Activated CD4-positive, alpha-beta T cell treated with anti-CD3 and anti-CD28 coated beads, Interleukin-2, amount 10 ng/mL, durations not matched to agents 7 days and 5 days (primary cell): ENCODE results near the gene TAC3. TPM values are rescaled to one million over a fixed set of nuclear protein-coding genes. Genes with fewer than 3 reads are reported as not detected.
"Not testable (repeated sequence)": the region's sequence is repeated elsewhere in the genome, so short reads cannot be mapped to it uniquely, and the experiment has no call there.

ENCODE experiments used
- CTCF ChIA-PET: fragments of 350-600 bp; sonication (Branson Sonifier 250); formaldehyde crosslinking; loops from one replicate; lab custom pipeline; 2021; ENCODE audit warnings: antibody characterized with exemption; lab: Charles Lee
- POLR2A ChIA-PET: fragments of 350-600 bp; sonication (Branson Sonifier 250); formaldehyde crosslinking; loops from one replicate; lab custom pipeline; 2021; ENCODE audit warnings: antibody characterized with exemption; lab: Charles Lee
- DNase-seq: peaks from one replicate; pipeline ENCODE4 v3.0.0-alpha.2; 2020
- H3K27ac Mint-ChIP-seq: one replicate; pipeline ENCODE4 v1.8.0; 2021; ENCODE audit warnings: mild to moderate bottlenecking, moderate library complexity, mixed read lengths
- H3K27me3 Mint-ChIP-seq: one replicate; pipeline ENCODE4 v1.8.0; 2021; ENCODE audit warnings: mixed read lengths
- H3K36me3 Mint-ChIP-seq: one replicate; pipeline ENCODE4 v1.8.0; 2021; ENCODE audit warnings: low read depth, mixed read lengths
- H3K4me1 Mint-ChIP-seq: one replicate; pipeline ENCODE4 v1.8.0; 2021; ENCODE audit warnings: mixed read lengths
- H3K4me3 Mint-ChIP-seq: one replicate; pipeline ENCODE4 v1.8.0; 2021; ENCODE audit warnings: mild to moderate bottlenecking, moderate library complexity, mixed read lengths
- H3K9me3 Mint-ChIP-seq: one replicate; pipeline ENCODE4 v1.8.0; 2021; ENCODE audit warnings: mixed read lengths
- total RNA-seq, 2 experiments: library from RNA; stranded (reverse); gene quantifications; one replicate each; pipeline ENCODE4 v1.2.3, GENCODE V29; 2021

The TAC3 gene
- total RNA-seq, 2 experiments from 2014 or later = 0.25 TPM; not detected in 1

DNA sequence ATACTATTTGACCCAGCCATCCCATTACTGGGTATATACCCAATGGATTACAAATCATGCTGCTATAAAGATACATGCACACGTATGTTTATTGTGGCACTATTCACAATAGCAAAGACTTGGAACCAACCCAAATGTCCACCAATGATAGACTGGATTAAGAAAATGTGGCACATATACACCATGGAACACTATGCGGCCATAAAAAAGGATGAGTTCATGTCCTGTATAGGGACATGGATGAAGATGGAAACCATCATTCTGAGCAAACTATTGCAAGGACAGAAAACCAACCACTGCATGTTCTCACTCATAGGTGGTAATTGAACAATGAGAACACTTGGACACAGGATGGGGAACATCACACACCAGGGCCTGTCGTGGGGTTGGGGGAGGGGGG lies 42.1 kb downstream of the TAC3 start:
- H3K27ac Mint-ChIP-seq, CTCF ChIA-PET, H3K9me3 Mint-ChIP-seq, H3K36me3 Mint-ChIP-seq, H3K4me3 Mint-ChIP-seq, H3K4me1 Mint-ChIP-seq, DNase-seq, POLR2A ChIA-PET: not testable (repeated sequence)
- peaks cover 16% of the 10 kb centered on the region for H3K27me3 Mint-ChIP-seq

DNA sequence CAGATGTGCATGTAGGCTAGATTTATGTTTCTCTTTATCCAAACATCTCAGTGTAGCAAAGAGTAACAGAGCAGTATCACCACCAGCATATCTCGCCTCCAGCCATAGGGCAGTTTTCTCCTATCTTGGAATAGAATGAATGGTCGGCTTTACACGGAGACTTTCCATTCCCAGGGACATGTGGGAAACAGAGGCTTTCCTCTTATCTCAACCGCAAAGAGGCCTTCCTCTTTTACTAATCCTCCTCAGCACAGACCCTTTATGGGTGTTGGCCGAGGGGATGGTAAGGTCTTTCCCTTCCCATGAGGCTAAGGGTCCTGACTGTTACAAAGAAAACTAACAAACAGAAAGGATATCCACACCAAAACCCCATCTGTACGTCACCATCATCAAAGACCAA lies 47.4 kb downstream of the TAC3 start:
- H3K27me3 Mint-ChIP-seq = peaks cover 16% of the 10 kb centered on the region
- POLR2A ChIA-PET, H3K9me3 Mint-ChIP-seq, H3K4me1 Mint-ChIP-seq, H3K27ac Mint-ChIP-seq, H3K36me3 Mint-ChIP-seq, CTCF ChIA-PET, H3K4me3 Mint-ChIP-seq, DNase-seq: not testable (repeated sequence)

DNA sequence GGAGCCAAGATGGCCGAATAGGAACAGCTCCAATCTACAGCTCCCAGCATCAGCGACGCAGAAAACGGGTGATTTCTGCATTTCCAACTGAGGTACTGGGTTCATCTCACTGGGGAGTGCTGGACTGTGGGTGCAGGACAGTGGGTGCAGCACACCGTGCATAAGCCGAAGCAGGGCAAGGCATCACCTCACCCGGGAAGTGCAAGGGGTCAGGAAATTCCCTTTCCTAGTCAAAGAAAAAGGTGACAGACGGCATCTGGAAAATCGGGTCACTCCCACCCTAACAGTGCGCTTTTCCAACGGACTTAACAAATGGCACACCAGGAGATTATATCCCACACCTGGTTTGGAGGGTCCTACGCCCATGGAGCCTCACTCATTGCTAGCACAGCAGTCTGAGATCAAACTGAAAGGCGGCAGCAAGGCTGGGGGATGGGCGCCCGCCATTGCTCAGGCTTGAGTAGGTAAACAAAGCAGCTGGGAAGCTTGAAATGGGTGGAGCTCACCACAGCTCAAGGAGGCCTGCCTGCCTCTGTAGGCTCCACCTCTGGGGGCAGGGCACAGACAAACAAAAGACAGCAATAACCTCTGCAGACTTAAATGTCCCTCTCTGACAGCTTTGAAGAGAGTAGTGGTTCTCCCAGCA lies 50.2 kb downstream of the TAC3 start:
- POLR2A ChIA-PET, H3K9me3 Mint-ChIP-seq, H3K36me3 Mint-ChIP-seq, H3K27ac Mint-ChIP-seq, CTCF ChIA-PET, DNase-seq, H3K4me3 Mint-ChIP-seq, H3K4me1 Mint-ChIP-seq: not testable (repeated sequence)
- peaks cover 11% of the 10 kb centered on the region for H3K27me3 Mint-ChIP-seq

DNA sequence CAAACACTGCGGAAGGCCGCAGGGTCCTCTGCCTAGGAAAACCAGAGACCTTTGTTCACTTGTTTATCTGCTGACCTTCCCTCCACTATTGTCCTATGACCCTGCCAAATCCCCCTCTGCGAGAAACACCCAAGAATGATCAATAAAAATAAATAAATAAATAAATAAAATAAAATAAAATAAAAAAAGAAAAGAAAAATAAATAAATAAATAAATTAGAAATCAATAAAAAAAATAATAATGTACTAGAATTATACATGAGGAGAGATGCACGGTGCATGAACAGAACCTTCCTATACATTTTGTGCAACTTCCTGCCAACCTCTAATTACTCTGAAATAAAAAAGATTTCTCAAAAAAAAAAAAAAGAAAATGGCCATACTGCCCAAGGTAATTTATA lies 51.2 kb downstream of the TAC3 start:
- CTCF ChIA-PET, H3K27ac Mint-ChIP-seq, POLR2A ChIA-PET, H3K4me1 Mint-ChIP-seq, H3K36me3 Mint-ChIP-seq, H3K9me3 Mint-ChIP-seq, DNase-seq, H3K4me3 Mint-ChIP-seq: not testable (repeated sequence)
- peaks cover 10% of the 10 kb centered on the region for H3K27me3 Mint-ChIP-seq

DNA sequence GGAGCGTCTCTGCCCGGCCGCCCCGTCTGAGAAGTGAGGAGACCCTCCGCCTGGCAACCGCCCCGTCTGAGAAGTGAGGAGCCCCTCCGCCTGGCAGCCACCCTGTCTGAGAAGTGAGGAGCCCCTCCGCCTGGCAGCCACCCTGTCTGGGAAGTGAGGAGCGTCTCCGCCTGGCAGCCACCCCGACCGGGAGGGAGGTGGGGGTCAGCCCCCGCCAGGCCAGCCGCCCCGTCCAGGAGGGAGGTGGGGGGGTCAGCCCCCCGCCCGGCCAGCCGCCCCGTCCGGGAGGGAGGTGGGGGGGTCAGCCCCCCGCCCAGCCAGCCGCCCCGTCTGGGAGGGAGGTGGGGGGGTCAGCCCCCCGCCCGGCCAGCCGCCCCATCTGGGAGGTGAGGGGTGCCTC lies 52.8 kb downstream of the TAC3 start:
- H3K4me1 Mint-ChIP-seq, H3K4me3 Mint-ChIP-seq, POLR2A ChIA-PET, CTCF ChIA-PET, H3K27ac Mint-ChIP-seq, H3K9me3 Mint-ChIP-seq, DNase-seq, H3K36me3 Mint-ChIP-seq: not testable (repeated sequence)
- peaks cover 15% of the 10 kb centered on the region for H3K27me3 Mint-ChIP-seq

DNA sequence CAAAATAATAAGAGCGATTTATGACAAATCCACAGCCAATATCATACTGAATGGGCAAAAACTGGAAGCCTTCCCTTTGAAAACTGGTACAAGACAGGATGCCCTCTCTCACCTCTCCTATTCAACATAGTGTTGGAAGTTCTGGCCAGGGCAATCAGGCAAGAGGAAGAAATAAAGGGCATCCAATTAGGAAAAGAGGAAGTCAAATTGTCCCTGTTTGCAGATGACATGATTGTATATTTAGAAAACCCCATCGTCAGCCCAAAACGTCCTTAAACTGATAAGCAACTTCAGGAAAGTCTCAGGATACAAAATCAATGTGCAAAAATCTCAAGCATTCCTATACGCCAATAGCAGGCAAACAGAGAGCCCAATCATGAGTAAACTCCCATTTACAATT lies 54.1 kb downstream of the TAC3 start:
- CTCF ChIA-PET, POLR2A ChIA-PET, H3K4me3 Mint-ChIP-seq, H3K9me3 Mint-ChIP-seq, DNase-seq, H3K4me1 Mint-ChIP-seq, H3K27ac Mint-ChIP-seq, H3K36me3 Mint-ChIP-seq: not testable (repeated sequence)
- peaks cover 15% of the 10 kb centered on the region for H3K27me3 Mint-ChIP-seq

Other genes starting within 250 kb of the TAC3 start
- gene SDR9C7, start 82.1 kb downstream of the TAC3 start, total RNA-seq = not detected
- gene RDH16, start 58.9 kb downstream of the TAC3 start, total RNA-seq = under 1 TPM; 0.31 to 0.35 TPM
- gene ZBTB39, start 10.0 kb downstream of the TAC3 start, total RNA-seq = 1 to 10 TPM; 8.8 to 9.5 TPM
- 1 to 10 TPM; 1.4 to 2.9 TPM for gene MYO1A, start 33.6 kb upstream of the TAC3 start, total RNA-seq
- gene NEMP1, start 62.3 kb upstream of the TAC3 start, total RNA-seq = 10 to 100 TPM; 50.2 to 54.3 TPM
- gene NAB2, start 72.6 kb upstream of the TAC3 start, total RNA-seq = 1 to 10 TPM; 5.5 to 6.8 TPM
- gene STAT6, start 94.8 kb upstream of the TAC3 start, total RNA-seq = 100 to 1,000 TPM; 239 to 242 TPM
- gene LRP1, start 112.0 kb upstream of the TAC3 start, total RNA-seq = under 1 TPM; 0.94 TPM
- not detected for gene LRP1-AS, start 131.1 kb upstream of the TAC3 start, total RNA-seq
- gene NXPH4, start 200.3 kb upstream of the TAC3 start, total RNA-seq = under 1 TPM; 0.29 to 0.32 TPM
- 100 to 1,000 TPM; 137 to 141 TPM for gene SHMT2, start 213.2 kb upstream of the TAC3 start, total RNA-seq
- 1 to 10 TPM; 5.1 to 5.2 TPM for gene STAC3, start 234.7 kb upstream of the TAC3 start, total RNA-seq